Immature natural killer cell (primary cell): ENCODE results near the gene TRIM71. TPM values are rescaled to one million over a fixed set of nuclear protein-coding genes. Genes with fewer than 3 reads are reported as not detected.

Experiments used
- DNase-seq, 3 donors: peaks; one replicate each; pipeline ENCODE4 v3.0.0; 2022; ENCODE audit warnings: mixed read lengths in 1 of 3
- H3K27ac Mint-ChIP-seq, 6 donors: one replicate each; pipeline ENCODE4 v1.8.0; 2020; ENCODE audit warnings: mixed read lengths in 6 of 6, mild to moderate bottlenecking in 5 of 6, inconsistent platforms in 4 of 6, moderate library complexity in 3 of 6
- H3K27me3 Mint-ChIP-seq, 3 donors: one replicate each; pipeline ENCODE4 v1.8.0; 2020 to 2021; ENCODE audit warnings: low read depth in 3 of 3, mild to moderate bottlenecking in 3 of 3, mixed read lengths in 3 of 3, moderate library complexity in 3 of 3, inconsistent platforms in 1 of 3
- H3K36me3 Mint-ChIP-seq, 3 donors: one replicate each; pipeline ENCODE4 v1.8.0; 2020; ENCODE audit warnings: mixed read lengths in 3 of 3, inconsistent platforms in 2 of 3, mild to moderate bottlenecking in 2 of 3
- H3K4me1 Mint-ChIP-seq, 2 donors: one replicate each; pipeline ENCODE4 v1.8.0; 2020; ENCODE audit warnings: inconsistent platforms in 2 of 2, mild to moderate bottlenecking in 2 of 2, mixed read lengths in 2 of 2, moderate library complexity in 1 of 2
- H3K4me3 Mint-ChIP-seq, 5 donors: one replicate each; pipeline ENCODE4 v1.8.0; 2020; ENCODE audit warnings: mild to moderate bottlenecking in 5 of 5, mixed read lengths in 5 of 5, inconsistent platforms in 3 of 5, moderate library complexity in 3 of 5
- H3K9me3 Mint-ChIP-seq, 6 donors: one replicate each; pipeline ENCODE4 v1.8.0; 2020; ENCODE audit warnings: mild to moderate bottlenecking in 6 of 6, mixed read lengths in 6 of 6, inconsistent platforms in 4 of 6, moderate library complexity in 3 of 6
- polyA plus RNA-seq, 3 donors: library from polyadenylated mRNA; unstranded; fragments of 300-500 nt; fragmentation: Illumina TruSeq; gene quantifications; one replicate each; pipeline ENCODE4 v1.2.3, GENCODE V29; 2021

Gene TRIM71
- polyA plus RNA-seq, 3 donors from 2014 or later: not detected

GRCh38 chr3:32884591-32884990, 66.8 kb downstream of the TRIM71 start:
- no peak for DNase-seq
- Mint-ChIP-seq H3K27me3 (peaks cover 0 to 2% (median 0%) of the 10 kb centered on the region in 3 donors), H3K27ac (no peak overlapping the region), H3K36me3 (no peaks in the 10 kb centered on the region), H3K4me1 (peaks cover 0 to 3% of the 10 kb centered on the region in 2 donors), H3K9me3 (no peaks in the 10 kb centered on the region), H3K4me3 (no peak overlapping the region)

- H3K27me3 Mint-ChIP-seq: peaks cover 0 to 2% (median 0%) of the 10 kb centered on the region in 3 donors
- no peak overlapping the region for H3K27ac Mint-ChIP-seq
- H3K4me1 Mint-ChIP-seq: peaks cover 0 to 3% of the 10 kb centered on the region in 2 donors
- H3K9me3 Mint-ChIP-seq: no peaks in the 10 kb centered on the region
- H3K4me3 Mint-ChIP-seq: no peak overlapping the region
- H3K36me3 Mint-ChIP-seq: no peaks in the 10 kb centered on the region
- DNase-seq: no peak
Measured at GRCh38 chr3:32885283-32885901, 67.6 kb downstream of the TRIM71 start.

DNA sequence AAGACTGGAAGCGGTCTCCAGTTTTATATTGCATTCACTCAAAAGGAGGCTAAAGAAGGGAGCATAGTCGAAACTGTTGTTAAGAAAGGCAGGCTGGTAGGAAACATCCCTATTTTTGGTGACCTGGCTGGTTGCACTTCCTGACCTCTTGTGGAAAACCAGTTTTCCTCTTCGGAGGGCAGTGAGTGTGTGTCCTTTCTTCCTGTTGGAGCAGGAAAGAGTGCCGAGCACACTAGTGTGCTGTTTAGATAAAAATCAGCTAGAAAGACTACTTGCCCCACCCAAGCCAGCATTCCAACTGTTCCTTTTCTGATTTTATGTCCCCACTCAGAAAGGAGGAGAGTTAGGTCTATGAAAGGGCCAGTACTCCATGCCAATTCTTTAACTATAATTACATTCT, 68.5 kb downstream of the TRIM71 start:
- no peaks in the 10 kb centered on the region for H3K9me3 Mint-ChIP-seq

DNA sequence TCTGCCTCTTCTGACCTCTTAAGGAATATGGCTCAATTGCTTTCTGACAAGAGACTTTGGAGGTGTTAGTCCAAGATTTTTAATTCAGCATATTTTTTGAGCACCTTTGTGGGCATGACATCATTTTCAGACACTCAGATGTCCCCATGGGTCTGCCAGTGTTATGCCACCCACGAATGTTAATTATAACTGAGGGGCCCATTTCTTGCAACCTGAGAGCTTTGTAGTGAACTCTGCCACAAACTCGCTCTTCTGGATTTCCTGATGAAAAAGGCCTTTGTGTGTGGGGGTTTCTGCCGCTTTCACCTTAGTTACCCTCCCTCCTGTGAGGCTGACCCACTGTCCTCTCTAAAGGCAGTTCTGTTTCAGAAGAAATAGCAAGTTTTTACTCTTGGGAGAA, 69.1 kb downstream of the TRIM71 start:
- Mint-ChIP-seq H3K9me3 (no peaks in the 10 kb centered on the region), H3K4me1 (peaks cover 0 to 3% of the 10 kb centered on the region in 2 donors)
- no peak for DNase-seq

More for the DNA sequence above, 68.5 kb downstream of the TRIM71 start:
- H3K36me3 Mint-ChIP-seq: no peaks in the 10 kb centered on the region
- no peak for DNase-seq
- H3K27ac Mint-ChIP-seq: no peak overlapping the region
- no peak overlapping the region for H3K4me3 Mint-ChIP-seq
- peaks cover 0 to 2% (median 0%) of the 10 kb centered on the region in 3 donors for H3K27me3 Mint-ChIP-seq
- peaks cover 0 to 3% of the 10 kb centered on the region in 2 donors for H3K4me1 Mint-ChIP-seq

DNA sequence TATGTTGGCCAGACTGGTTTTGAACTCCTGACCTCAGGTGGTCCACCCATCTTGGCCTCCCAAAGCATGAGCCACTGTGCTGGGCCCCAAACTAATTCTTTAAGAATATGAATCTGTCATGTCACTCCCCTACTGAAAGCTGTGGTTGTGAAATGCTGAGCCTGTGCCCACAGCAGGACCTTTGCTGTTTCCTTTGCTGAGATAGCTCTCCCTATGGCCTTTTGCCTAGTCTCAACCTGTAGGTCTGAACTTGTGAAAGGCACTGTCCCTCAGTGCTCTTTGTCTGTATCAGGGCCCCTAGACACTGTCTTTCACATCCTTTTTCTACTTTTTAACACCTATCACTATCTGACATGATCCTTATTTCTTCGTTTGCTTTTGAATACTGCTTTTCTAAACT, 70.9 kb downstream of the TRIM71 start:
- Mint-ChIP-seq H3K27ac (no peak overlapping the region), H3K9me3 (no peaks in the 10 kb centered on the region), H3K4me1 (no peaks in the 10 kb centered on the region), H3K27me3 (peaks cover 0 to 2% (median 0%) of the 10 kb centered on the region in 3 donors), H3K4me3 (no peak overlapping the region), H3K36me3 (no peaks in the 10 kb centered on the region)
- DNase-seq: no peak

More for the DNA sequence above, 69.1 kb downstream of the TRIM71 start:
- no peak overlapping the region for H3K4me3 Mint-ChIP-seq
- H3K27ac Mint-ChIP-seq: no peak overlapping the region
- H3K36me3 Mint-ChIP-seq: no peaks in the 10 kb centered on the region
- peaks cover 0 to 2% (median 0%) of the 10 kb centered on the region in 3 donors for H3K27me3 Mint-ChIP-seq

- Mint-ChIP-seq H3K4me1 (no peaks in the 10 kb centered on the region), H3K9me3 (no peaks in the 10 kb centered on the region), H3K27ac (no peak overlapping the region), H3K36me3 (no peaks in the 10 kb centered on the region), H3K27me3 (peaks cover 0 to 2% (median 0%) of the 10 kb centered on the region in 3 donors), H3K4me3 (no peak overlapping the region)
- DNase-seq: no peak
Measured at GRCh38 chr3:32890420-32891276, 72.9 kb downstream of the TRIM71 start.

GRCh38 chr3:32891365-32891764, 73.6 kb downstream of the TRIM71 start:
- no peak for DNase-seq
- no peaks in the 10 kb centered on the region for H3K36me3 Mint-ChIP-seq
- H3K4me1 Mint-ChIP-seq: no peaks in the 10 kb centered on the region
- H3K27me3 Mint-ChIP-seq: peaks cover 0 to 2% (median 0%) of the 10 kb centered on the region in 3 donors
- H3K27ac Mint-ChIP-seq: no peak overlapping the region
- no peak overlapping the region for H3K4me3 Mint-ChIP-seq
- no peaks in the 10 kb centered on the region for H3K9me3 Mint-ChIP-seq

- H3K27ac Mint-ChIP-seq: no peak overlapping the region
- H3K27me3 Mint-ChIP-seq: peaks cover 0 to 2% (median 0%) of the 10 kb centered on the region in 3 donors
- no peak overlapping the region for H3K4me3 Mint-ChIP-seq
Measured at GRCh38 chr3:32892625-32893598, 75.1 kb downstream of the TRIM71 start.

DNA sequence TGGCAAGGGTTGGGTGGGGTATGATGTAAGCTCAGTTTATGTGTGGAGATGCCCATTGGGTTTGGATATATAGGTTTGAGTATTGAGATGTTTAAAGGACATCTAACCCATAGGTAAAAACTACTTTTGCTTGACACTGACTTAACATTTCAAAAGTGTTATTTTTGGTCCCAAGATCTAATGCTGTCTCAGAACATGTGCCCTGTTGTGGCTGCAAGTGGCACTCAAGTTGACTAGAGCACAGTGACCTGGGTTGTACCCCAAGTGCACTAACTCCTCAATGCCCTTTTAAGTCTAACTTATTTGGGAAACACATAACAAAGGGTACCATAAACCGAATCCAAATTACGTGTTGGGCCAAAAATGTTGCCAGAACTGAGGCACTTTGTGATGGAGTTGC, 77.2 kb downstream of the TRIM71 start:
- no peaks in the 10 kb centered on the region for H3K9me3 Mint-ChIP-seq
- H3K4me3 Mint-ChIP-seq: no peak overlapping the region
- DNase-seq: no peak
- H3K36me3 Mint-ChIP-seq: no peaks in the 10 kb centered on the region
- peaks cover 0 to 7% (median 1%) of the 10 kb centered on the region in 3 donors for H3K27me3 Mint-ChIP-seq
- no peaks in the 10 kb centered on the region for H3K4me1 Mint-ChIP-seq
- no peak overlapping the region for H3K27ac Mint-ChIP-seq

More at GRCh38 chr3:32892625-32893598, 75.1 kb downstream of the TRIM71 start:
- no peak for DNase-seq
- Mint-ChIP-seq H3K9me3 (no peaks in the 10 kb centered on the region), H3K4me1 (no peaks in the 10 kb centered on the region), H3K36me3 (no peaks in the 10 kb centered on the region)

- peaks cover 0 to 7% (median 1%) of the 10 kb centered on the region in 3 donors for H3K27me3 Mint-ChIP-seq
- H3K27ac Mint-ChIP-seq: no peak overlapping the region
- no peak overlapping the region for H3K4me3 Mint-ChIP-seq
- no peaks in the 10 kb centered on the region for H3K36me3 Mint-ChIP-seq
- H3K4me1 Mint-ChIP-seq: no peaks in the 10 kb centered on the region
- no peak for DNase-seq
- H3K9me3 Mint-ChIP-seq: no peaks in the 10 kb centered on the region
Measured at GRCh38 chr3:32895701-32896100, 77.9 kb downstream of the TRIM71 start.

GRCh38 chr3:32896143-32896542, 78.3 kb downstream of the TRIM71 start:
- no peak overlapping the region for H3K4me3 Mint-ChIP-seq
- no peak for DNase-seq

DNA sequence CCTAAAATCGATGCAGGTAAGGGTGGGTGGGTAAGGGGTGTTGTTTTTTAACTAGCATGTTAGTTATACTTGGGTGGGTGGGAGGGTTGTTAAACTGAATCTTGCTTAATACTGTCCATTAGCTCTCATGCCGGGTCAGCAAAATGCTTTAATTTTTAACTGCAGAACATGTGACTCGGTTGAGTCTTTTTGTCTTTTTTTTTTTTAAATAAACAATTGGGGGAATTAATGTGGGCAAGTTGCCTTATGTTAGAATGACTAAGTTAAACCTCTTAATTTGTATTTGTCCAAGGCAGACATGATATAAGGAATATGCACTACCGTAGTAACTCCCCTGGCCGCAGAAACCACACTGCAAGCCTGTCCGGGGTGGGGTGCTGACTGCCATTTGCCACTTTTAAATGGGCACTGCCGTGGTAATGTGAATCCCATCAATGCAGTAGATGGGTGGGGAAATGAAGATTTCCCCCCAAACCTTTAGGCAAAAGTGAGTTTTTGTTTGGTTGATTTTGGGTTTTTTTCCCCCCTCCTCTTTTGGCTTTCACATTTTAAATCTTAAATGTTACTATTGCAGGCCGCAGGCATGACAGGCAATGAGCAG, 79.3 kb downstream of the TRIM71 start:
- peaks cover 0 to 1% of the 10 kb centered on the region in 2 donors for H3K4me1 Mint-ChIP-seq

More at GRCh38 chr3:32896143-32896542, 78.3 kb downstream of the TRIM71 start:
- no peaks in the 10 kb centered on the region for H3K36me3 Mint-ChIP-seq
- no peaks in the 10 kb centered on the region for H3K9me3 Mint-ChIP-seq
- peaks cover 0 to 7% (median 1%) of the 10 kb centered on the region in 3 donors for H3K27me3 Mint-ChIP-seq
- no peak overlapping the region for H3K27ac Mint-ChIP-seq
- H3K4me1 Mint-ChIP-seq: no peaks in the 10 kb centered on the region

GRCh38 chr3:32897981-32898623, 80.3 kb downstream of the TRIM71 start:
- DNase-seq: no peak
- peaks cover 0 to 9% (median 6%) of the 10 kb centered on the region in 3 donors for H3K27me3 Mint-ChIP-seq
- no peaks in the 10 kb centered on the region for H3K36me3 Mint-ChIP-seq
- H3K4me1 Mint-ChIP-seq: peaks cover 2 to 6% of the 10 kb centered on the region in 2 donors
- no peak overlapping the region for H3K27ac Mint-ChIP-seq
- no peaks in the 10 kb centered on the region for H3K9me3 Mint-ChIP-seq
- no peak overlapping the region for H3K4me3 Mint-ChIP-seq

More for the DNA sequence above, 79.3 kb downstream of the TRIM71 start:
- no peak overlapping the region for H3K4me3 Mint-ChIP-seq
- no peaks in the 10 kb centered on the region for H3K36me3 Mint-ChIP-seq
- H3K27me3 Mint-ChIP-seq: peaks cover 0 to 9% (median 4%) of the 10 kb centered on the region in 3 donors
- no peak for DNase-seq
- no peak overlapping the region for H3K27ac Mint-ChIP-seq
- no peaks in the 10 kb centered on the region for H3K9me3 Mint-ChIP-seq
